Neuronal stem cell (in vitro differentiated cells): ENCODE data around the gene USE1.

Source experiments
- DNase-seq: peaks from one replicate; pipeline ENCODE4 v3.0.0-alpha.2; 2013; ENCODE audit warnings: low spot score
- H2AFZ ChIP-seq: one replicate; pipeline ENCODE4 v1.6.1; 2013; ENCODE audit warnings: mild to moderate bottlenecking, low read length, inconsistent platforms
- H2AK5ac ChIP-seq: 2 replicates; pipeline ENCODE4 v1.6.1; 2013; ENCODE audit warnings: low read depth, mild to moderate bottlenecking, inconsistent platforms, low read length, moderate library complexity, mixed read lengths
- H2BK120ac ChIP-seq: 2 replicates; pipeline ENCODE4 v1.6.1; 2013; ENCODE audit warnings: low read depth, mild to moderate bottlenecking, inconsistent platforms, low read length, moderate library complexity, mixed read lengths
- H2BK12ac ChIP-seq: one replicate; pipeline ENCODE4 v1.6.1; 2013; ENCODE audit warnings: low read length, inconsistent platforms
- H2BK15ac ChIP-seq: 2 replicates; pipeline ENCODE4 v1.6.1; 2013; ENCODE audit warnings: mild to moderate bottlenecking, low read length, inconsistent platforms, mixed read lengths
- H2BK5ac ChIP-seq: one replicate; pipeline ENCODE4 v1.6.1; 2013; ENCODE audit warnings: inconsistent platforms, mild to moderate bottlenecking, low read length, moderate library complexity
- H3K14ac ChIP-seq: one replicate; pipeline ENCODE4 v1.6.1; 2013; ENCODE audit warnings: low read length, inconsistent platforms
- H3K18ac ChIP-seq: 2 replicates; pipeline ENCODE4 v1.6.1; 2013; ENCODE audit warnings: low read length, inconsistent platforms
- H3K23ac ChIP-seq: 2 replicates; pipeline ENCODE4 v1.6.1; 2013; ENCODE audit warnings: low read depth, mild to moderate bottlenecking, mixed read lengths, low read length, inconsistent platforms; ENCODE audit not compliant: poor library complexity
- H3K27ac ChIP-seq: replicated peaks from 3 replicates; pipeline ENCODE4 v1.5.1; 2013; ENCODE audit warnings: low read length, inconsistent platforms
- H3K27me3 ChIP-seq, 3 experiments: 2 replicates each; pipeline ENCODE4 v1.6.1; 2013; ENCODE audit warnings: low read length in 3 of 3, mild to moderate bottlenecking in 2 of 3, inconsistent platforms in 1 of 3, low read depth in 1 of 3, mixed read lengths in 1 of 3, moderate library complexity in 1 of 3; ENCODE audit not compliant: control insufficient read depth in 3 of 3, insufficient read depth in 3 of 3
- H3K36me3 ChIP-seq, 2 donors: replicated peaks in 1 of 2; 2 replicates each; pipeline ENCODE4 v1.6.1; 2013; ENCODE audit warnings: low read length in 2 of 2; ENCODE audit not compliant: control insufficient read depth in 2 of 2, insufficient read depth in 2 of 2
- H3K4ac ChIP-seq: 2 replicates; pipeline ENCODE4 v1.6.1; 2013; ENCODE audit warnings: inconsistent platforms, mild to moderate bottlenecking, low read length, moderate library complexity
- H3K4me1 ChIP-seq, 2 donors: 1 replicate in 1 of 2; 2 replicates in 1 of 2; pipeline ENCODE4 v1.6.1; 2013; ENCODE audit warnings: low read length in 2 of 2, low read depth in 1 of 2; ENCODE audit not compliant: control insufficient read depth in 2 of 2, insufficient read depth in 1 of 2
- H3K4me2 ChIP-seq: one replicate; pipeline ENCODE4 v1.6.1; 2013; ENCODE audit warnings: mild to moderate bottlenecking, low read length, inconsistent platforms; ENCODE audit not compliant: insufficient read depth, poor library complexity, severe bottlenecking
- H3K4me3 ChIP-seq, 2 donors: 2 replicates each; pipeline ENCODE4 v1.5.1; 2013; ENCODE audit warnings: low read length in 2 of 2, mild to moderate bottlenecking in 2 of 2, inconsistent platforms in 1 of 2, moderate library complexity in 1 of 2
- H3K79me1 ChIP-seq: one replicate; pipeline ENCODE4 v1.6.1; 2013; ENCODE audit warnings: low read depth, mild to moderate bottlenecking, inconsistent platforms, low read length, moderate library complexity
- H3K9ac ChIP-seq: one replicate; pipeline ENCODE4 v1.6.1; 2013; ENCODE audit warnings: mild to moderate bottlenecking, low read depth, low read length, inconsistent platforms; ENCODE audit not compliant: poor library complexity
- H3K9me3 ChIP-seq, 2 donors: replicated peaks in 1 of 2; 2 replicates each; pipeline versions ENCODE3 to v1.6.1; 2013; ENCODE audit warnings: low read length in 2 of 2, mild to moderate bottlenecking in 2 of 2, inconsistent platforms in 1 of 2, low read depth in 1 of 2, mixed read lengths in 1 of 2, moderate library complexity in 1 of 2; ENCODE audit not compliant: control insufficient read depth in 2 of 2, insufficient read depth in 1 of 2
- H4K8ac ChIP-seq: one replicate; pipeline ENCODE4 v1.6.1; 2013; ENCODE audit warnings: low read depth, mild to moderate bottlenecking, inconsistent platforms, low read length, moderate library complexity
- H4K91ac ChIP-seq: one replicate; pipeline ENCODE4 v1.6.1; 2013; ENCODE audit warnings: low read length, low read depth, mild to moderate bottlenecking, inconsistent platforms; ENCODE audit not compliant: poor library complexity
- whole genome bisulfite sequencing, 2 donors: extraction: QIAGEN DNeasy Blood & Tissue Kit; methylation state at CpG; one replicate each; pipeline ENCODE4 v1.1.7; 2013; ENCODE audit warnings: missing lambda C conversion rate in 2 of 2, mixed read lengths in 1 of 2; ENCODE audit not compliant: insufficient read length in 2 of 2, insufficient replicate concordance in 1 of 2; ENCODE audit errors: extremely low coverage in 2 of 2; 5-methylcytosine and 5-hydroxymethylcytosine counted together

USE1 gene

GRCh38 chr19:17183271-17183761 is 31.8 kb upstream of the USE1 start:
- peaks cover 27 to 83% of the 10 kb centered on the region in 2 donors for H3K36me3 ChIP-seq
- H3K9me3 ChIP-seq = no peaks in the 10 kb centered on the region
- no peak overlapping the region for H4K91ac ChIP-seq
- H3K79me1 ChIP-seq = no peaks in the 10 kb centered on the region
- no peak overlapping the region for H2BK12ac ChIP-seq
- H2AK5ac ChIP-seq = no peak overlapping the region
- peak overlapping the region; percentile 24 for H2BK5ac ChIP-seq
- H2BK15ac ChIP-seq = no peak overlapping the region
- H3K18ac ChIP-seq = no peak overlapping the region
- H3K14ac ChIP-seq = no peak overlapping the region
- no CpG with 5 or more reads among the region's 14 CpGs for WGBS, 2 donors
- H2BK120ac ChIP-seq = no peak overlapping the region
- H3K23ac ChIP-seq = no peak overlapping the region
- H3K4ac ChIP-seq = no peak overlapping the region
- H2AFZ ChIP-seq = no peak overlapping the region
- H3K9ac ChIP-seq = peak overlapping the region; percentile 21
- H3K4me3 ChIP-seq = no peak overlapping the region
- H3K4me1 ChIP-seq = no peaks in the 10 kb centered on the region
- no peaks in the 10 kb centered on the region for H3K27me3 ChIP-seq
- no peak overlapping the region for H3K27ac ChIP-seq
- no peak for DNase-seq
- H3K4me2 ChIP-seq = no peak overlapping the region
- no peak overlapping the region for H4K8ac ChIP-seq

GRCh38 chr19:17183858-17184321 is 31.3 kb upstream of the USE1 start:
- Histone ChIP-seq H3K27me3 (no peaks in the 10 kb centered on the region), H3K4me1 (no peaks in the 10 kb centered on the region), H3K4ac (no peak overlapping the region), H4K91ac (no peak overlapping the region), H4K8ac (no peak overlapping the region), H3K14ac (no peak overlapping the region), H2BK5ac (no peak overlapping the region), H2BK12ac (no peak overlapping the region), H3K9ac (no peak overlapping the region), H2BK120ac (no peak overlapping the region), H2AK5ac (no peak overlapping the region), H3K23ac (no peak overlapping the region), H3K36me3 (peaks cover 27 to 85% of the 10 kb centered on the region in 2 donors), H3K27ac (no peak overlapping the region), H3K4me2 (no peak overlapping the region), H2BK15ac (no peak overlapping the region), H2AFZ (no peak overlapping the region), H3K18ac (no peak overlapping the region), H3K9me3 (no peaks in the 10 kb centered on the region), H3K4me3 (no peak overlapping the region), H3K79me1 (no peaks in the 10 kb centered on the region)
- no CpG with 5 or more reads among the region's 11 CpGs for WGBS, 2 donors
- no peak for DNase-seq

- Histone ChIP-seq H2BK12ac (no peak overlapping the region), H3K79me1 (no peaks in the 10 kb centered on the region), H2BK5ac (no peak overlapping the region), H3K9me3 (no peaks in the 10 kb centered on the region), H3K14ac (no peak overlapping the region), H3K27ac (no peak overlapping the region), H4K8ac (no peak overlapping the region), H3K36me3 (peaks cover 29 to 85% of the 10 kb centered on the region in 2 donors), H2BK120ac (no peak overlapping the region), H3K9ac (peak overlapping the region; percentile 21), H4K91ac (no peak overlapping the region), H3K23ac (no peak overlapping the region), H3K27me3 (no peaks in the 10 kb centered on the region), H2AK5ac (peak overlapping the region; percentile 46), H2BK15ac (no peak overlapping the region), H2AFZ (no peak overlapping the region), H3K4me2 (no peak overlapping the region), H3K4ac (no peak overlapping the region), H3K18ac (no peak overlapping the region), H3K4me1 (no peaks in the 10 kb centered on the region), H3K4me3 (no peak overlapping the region)
- no peak for DNase-seq
- no CpG with 5 or more reads among the region's 12 CpGs for WGBS, 2 donors
Observed at GRCh38 chr19:17184371-17184841, 30.8 kb upstream of the USE1 start.

- DNase-seq = no peak
- H4K91ac ChIP-seq = no peak overlapping the region
- no peak overlapping the region for H2BK15ac ChIP-seq
- H2BK12ac ChIP-seq = no peak overlapping the region
- H2AFZ ChIP-seq = no peak overlapping the region
- H3K79me1 ChIP-seq = no peaks in the 10 kb centered on the region
- H3K27me3 ChIP-seq = no peaks in the 10 kb centered on the region
- H3K9me3 ChIP-seq = no peaks in the 10 kb centered on the region
- H2AK5ac ChIP-seq = no peak overlapping the region
- H3K4me1 ChIP-seq = no peaks in the 10 kb centered on the region
- no peak overlapping the region for H3K9ac ChIP-seq
- whole genome bisulfite sequencing, 2 donors = no CpG with 5 or more reads among the region's 8 CpGs
- H3K14ac ChIP-seq = no peak overlapping the region
- no peak overlapping the region for H4K8ac ChIP-seq
- H3K27ac ChIP-seq = no peak overlapping the region
- no peak overlapping the region for H3K18ac ChIP-seq
- H2BK5ac ChIP-seq = no peak overlapping the region
- peaks cover 30 to 90% of the 10 kb centered on the region in 2 donors for H3K36me3 ChIP-seq
- no peak overlapping the region for H2BK120ac ChIP-seq
- H3K4ac ChIP-seq = no peak overlapping the region
- no peak overlapping the region for H3K4me3 ChIP-seq
- H3K4me2 ChIP-seq = no peak overlapping the region
- no peak overlapping the region for H3K23ac ChIP-seq
Observed at GRCh38 chr19:17185590-17185989, 29.6 kb upstream of the USE1 start.
